Common myeloid progenitor, CD34-positive (primary cell): ENCODE results near the gene DPYD.

Experiments
- CTCF ChIA-PET: fragments of 350-600 bp; sonication (Branson Sonifier 250); formaldehyde crosslinking; loops from one replicate; lab custom pipeline; 2021; ENCODE audit warnings: antibody characterized with exemption; lab: Charles Lee
- POLR2A ChIA-PET: fragments of 350-600 bp; sonication (Branson Sonifier 250); formaldehyde crosslinking; loops from one replicate; lab custom pipeline; 2021; ENCODE audit warnings: antibody characterized with exemption; lab: Charles Lee
- DNase-seq, 3 donors: peaks; one replicate each; pipeline versions ENCODE4 v3.0.0 to v3.0.0-alpha.2; 2013
- H3K27ac ChIP-seq, 2 experiments: 1 replicate in 1 of 2; 2 replicates in 1 of 2; pipeline ENCODE4 v1.7.0; 2013; ENCODE audit warnings: inconsistent platforms in 2 of 2, low read length in 2 of 2, mild to moderate bottlenecking in 2 of 2, low read depth in 1 of 2, moderate library complexity in 1 of 2; ENCODE audit not compliant: severe bottlenecking in 2 of 2, insufficient read depth in 1 of 2, poor library complexity in 1 of 2
- H3K27me3 ChIP-seq, 5 experiments: replicated peaks in 2 of 5; 1 replicate in 3 of 5; 2 replicates in 2 of 5; pipeline versions ENCODE4 v1.6.1 to v1.7.0; 2013; ENCODE audit warnings: low read length in 4 of 5, mild to moderate bottlenecking in 2 of 5, moderate library complexity in 2 of 5, inconsistent platforms in 1 of 5; ENCODE audit not compliant: insufficient read depth in 5 of 5, control insufficient read depth in 4 of 5
- H3K36me3 ChIP-seq, 4 experiments: 1 replicate in 2 of 4; 2 replicates in 2 of 4; pipeline versions ENCODE4 v1.6.1 to v1.7.0; 2013; ENCODE audit warnings: low read length in 3 of 4, control low read depth in 1 of 4, mild to moderate bottlenecking in 1 of 4; ENCODE audit not compliant: control insufficient read depth in 4 of 4, insufficient read depth in 4 of 4
- H3K4me1 ChIP-seq, 4 experiments: 1 replicate in 3 of 4; 2 replicates in 1 of 4; pipeline versions ENCODE4 v1.6.1 to v1.7.1; 2013; ENCODE audit warnings: low read length in 3 of 4, mild to moderate bottlenecking in 3 of 4, control low read depth in 1 of 4, inconsistent platforms in 1 of 4, moderate library complexity in 1 of 4; ENCODE audit not compliant: control insufficient read depth in 4 of 4, insufficient read depth in 4 of 4; ENCODE audit errors: control extremely low read depth in 1 of 4
- H3K4me3 ChIP-seq, 7 experiments: 1 replicate in 4 of 7; 2 replicates in 3 of 7; pipeline versions ENCODE4 v1.5.1 to v1.7.0; 2013; ENCODE audit warnings: mild to moderate bottlenecking in 7 of 7, low read length in 6 of 7, moderate library complexity in 6 of 7, inconsistent platforms in 2 of 7, low read depth in 2 of 7, control low read depth in 1 of 7; ENCODE audit not compliant: insufficient read depth in 4 of 7, control insufficient read depth in 1 of 7; ENCODE audit errors: extremely low read depth in 1 of 7
- H3K9me3 ChIP-seq, 5 experiments: 1 replicate in 4 of 5; 2 replicates in 1 of 5; pipeline versions ENCODE4 v1.6.1 to v1.7.1; 2013; ENCODE audit warnings: low read length in 4 of 5, mild to moderate bottlenecking in 2 of 5, inconsistent platforms in 1 of 5, low read depth in 1 of 5, moderate library complexity in 1 of 5; ENCODE audit not compliant: control insufficient read depth in 4 of 5, insufficient read depth in 2 of 5; ENCODE audit errors: control extremely low read depth in 1 of 5
- WGBS: methylation state at CpG from one replicate; pipeline ENCODE4 v1.1.5; 2013; ENCODE audit not compliant: insufficient coverage; 5-methylcytosine and 5-hydroxymethylcytosine counted together

Gene DPYD

GRCh38 chr1:97764991-97765390 lies 155.8 kb downstream of the DPYD start:
- Histone ChIP-seq H3K27ac (no peak overlapping the region), H3K36me3 (peaks cover 0 to 7% (median 3%) of the 10 kb centered on the region in 4 experiments), H3K4me3 (no peak overlapping the region), H3K27me3 (no peaks in the 10 kb centered on the region), H3K9me3 (peaks cover 0 to 10% (median 2%) of the 10 kb centered on the region in 5 experiments), H3K4me1 (no peaks in the 10 kb centered on the region)
- CTCF ChIA-PET, result interaction anchor here (0.9 kb wide), 1 partner anchor 13 kb away, joined by 3 read pairs; no protein-coding TSS in a partner anchor
- DNase-seq, result no peak
- POLR2A ChIA-PET, result no interaction called here
- no CpG with 5 or more reads among the region's 1 CpG for WGBS

- Histone ChIP-seq H3K4me3 (no peak overlapping the region), H3K27ac (no peak overlapping the region), H3K9me3 (peaks cover 0 to 10% (median 2%) of the 10 kb centered on the region in 5 experiments), H3K27me3 (no peaks in the 10 kb centered on the region), H3K4me1 (no peaks in the 10 kb centered on the region), H3K36me3 (peaks cover 0 to 7% (median 3%) of the 10 kb centered on the region in 4 experiments)
- POLR2A ChIA-PET, result no interaction called here
- no peak for DNase-seq
- CTCF ChIA-PET, result no interaction called here
- WGBS, result no CpG with 5 or more reads among the region's 1 CpG
These were observed 159.2 kb downstream of the DPYD start for GRCh38 chr1:97761637-97762036.

GRCh38 chr1:97759078-97759477 lies 161.8 kb downstream of the DPYD start:
- WGBS, result 90% methylated on average over 2 of the region's 2 CpGs
- H3K36me3 ChIP-seq, result peaks cover 0 to 2% (median under 1%) of the 10 kb centered on the region in 4 experiments
- H3K4me3 ChIP-seq, result no peak overlapping the region
- H3K4me1 ChIP-seq, result no peaks in the 10 kb centered on the region
- no peaks in the 10 kb centered on the region for H3K27me3 ChIP-seq
- H3K9me3 ChIP-seq, result peaks cover 0 to 10% (median 2%) of the 10 kb centered on the region in 5 experiments
- CTCF ChIA-PET, result no interaction called here
- no peak overlapping the region for H3K27ac ChIP-seq
- no peak for DNase-seq
- POLR2A ChIA-PET, result interaction anchor here (0.8 kb wide), 1 partner anchor 214 kb away, joined by 4 read pairs; no protein-coding TSS in a partner anchor

GRCh38 chr1:97758541-97759057 lies 162.2 kb downstream of the DPYD start:
- WGBS, result no CpG with 5 or more reads among the region's 1 CpG
- H3K4me3 ChIP-seq, result no peak overlapping the region
- ChIA-PET CTCF (no interaction called here), POLR2A (no interaction called here)
- no peaks in the 10 kb centered on the region for H3K4me1 ChIP-seq
- no peak overlapping the region for H3K27ac ChIP-seq
- no peak for DNase-seq
- peaks cover 0 to 2% (median under 1%) of the 10 kb centered on the region in 4 experiments for H3K36me3 ChIP-seq
- H3K9me3 ChIP-seq, result peaks cover 0 to 10% (median 2%) of the 10 kb centered on the region in 5 experiments
- H3K27me3 ChIP-seq, result no peaks in the 10 kb centered on the region

- CTCF ChIA-PET, result no interaction called here
- DNase-seq, result no peak
These were observed 174.9 kb downstream of the DPYD start for GRCh38 chr1:97745912-97746311.

GRCh38 chr1:97744977-97745376 lies 175.9 kb downstream of the DPYD start:
- no peak overlapping the region for H3K27ac ChIP-seq
- H3K4me1 ChIP-seq, result no peaks in the 10 kb centered on the region
- ChIA-PET CTCF (no interaction called here), POLR2A (no interaction called here)
- H3K27me3 ChIP-seq, result no peaks in the 10 kb centered on the region
- H3K4me3 ChIP-seq, result no peak overlapping the region
- no peak for DNase-seq
- peaks cover 0 to 8% (median 0%) of the 10 kb centered on the region in 4 experiments for H3K36me3 ChIP-seq
- no peaks in the 10 kb centered on the region for H3K9me3 ChIP-seq

More at GRCh38 chr1:97745912-97746311, 174.9 kb downstream of the DPYD start:
- POLR2A ChIA-PET, result no interaction called here
- Histone ChIP-seq H3K27me3 (no peaks in the 10 kb centered on the region), H3K27ac (no peak overlapping the region), H3K4me1 (no peaks in the 10 kb centered on the region), H3K4me3 (no peak overlapping the region), H3K36me3 (peaks cover 0 to 6% (median 0%) of the 10 kb centered on the region in 4 experiments), H3K9me3 (no peaks in the 10 kb centered on the region)

GRCh38 chr1:97743129-97743528 lies 177.7 kb downstream of the DPYD start:
- WGBS, result 100% methylated on average over 1 of the region's 3 CpGs
- H3K9me3 ChIP-seq, result no peaks in the 10 kb centered on the region
- peaks cover 0 to 8% (median 1%) of the 10 kb centered on the region in 4 experiments for H3K36me3 ChIP-seq
- no peak overlapping the region for H3K4me3 ChIP-seq
- H3K27me3 ChIP-seq, result no peaks in the 10 kb centered on the region
- POLR2A ChIA-PET, result no interaction called here
- DNase-seq, result no peak
- CTCF ChIA-PET, result no interaction called here
- no peak overlapping the region for H3K27ac ChIP-seq
- no peaks in the 10 kb centered on the region for H3K4me1 ChIP-seq
